ENCODE results near the gene MICALL1. TPM values are rescaled to one million over a fixed set of nuclear protein-coding genes. Genes with fewer than 3 reads are reported as not detected.

Gene MICALL1
- total RNA-seq, 2 experiments from 2014 or later: 18.3 to 25.7 TPM

DNA sequence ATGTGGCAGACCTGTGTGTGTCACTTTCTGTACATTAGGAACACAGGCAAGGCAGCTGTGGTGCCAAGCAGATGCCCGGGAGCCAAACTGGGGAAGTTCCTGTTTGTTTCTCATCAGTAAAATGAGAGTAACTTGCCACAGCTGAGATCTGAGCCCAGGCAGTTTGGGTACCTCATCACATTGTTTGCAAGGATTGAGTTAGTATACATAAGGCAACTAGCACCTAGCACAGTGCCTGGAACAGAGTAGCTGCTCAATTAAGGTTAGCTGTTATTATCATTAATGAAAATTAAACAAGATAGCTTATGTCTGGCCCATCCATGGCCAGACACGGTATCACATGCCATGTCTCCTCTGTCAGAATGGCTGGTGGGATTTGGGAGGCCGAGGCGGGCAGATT lies 70.5 kb downstream of the MICALL1 start:
- Histone ChIP-seq H3K36me3 (ENCODE audit: insufficient read depth, low read length) (no peaks in the 10 kb centered on the region), H4K20me1 (ENCODE audit: insufficient read depth, low read length) (no peaks in the 10 kb centered on the region), H3K9me2 (ENCODE audit: insufficient read depth, low read length) (no peaks in the 10 kb centered on the region), H3K27ac (ENCODE audit: low read depth, low read length, poor library complexity, severe bottlenecking) (no peak overlapping the region), H2AFZ (ENCODE audit: low read length) (no peak overlapping the region), H3K4me3 (ENCODE audit: low read depth, low read length, poor library complexity, severe bottlenecking) (no peak overlapping the region), H3K9me3 (ENCODE audit: low read length) (no peaks in the 10 kb centered on the region), H3K4me1 (ENCODE audit: insufficient read depth, low read length, poor library complexity, severe bottlenecking) (no peaks in the 10 kb centered on the region), H3K79me2 (ENCODE audit: insufficient read depth, low read depth, low read length) (no peaks in the 10 kb centered on the region), H3K4me2 (ENCODE audit: low read length) (no peak overlapping the region)
- intact Hi-C loops (cut with micrococcal nuclease; ENCODE audit: unreplicated experiment): no loop called here
- BruUV-seq (replicated peaks): no TSS peak
- ChIA-PET POLR2A (interaction anchor here (0.5 kb wide), 1 partner anchor 11 kb away, joined by 3 read pairs; no protein-coding TSS in a partner anchor), CTCF (ENCODE audit: unreplicated experiment) (no interaction called here)
- TF ChIP-seq, protein P1, sequence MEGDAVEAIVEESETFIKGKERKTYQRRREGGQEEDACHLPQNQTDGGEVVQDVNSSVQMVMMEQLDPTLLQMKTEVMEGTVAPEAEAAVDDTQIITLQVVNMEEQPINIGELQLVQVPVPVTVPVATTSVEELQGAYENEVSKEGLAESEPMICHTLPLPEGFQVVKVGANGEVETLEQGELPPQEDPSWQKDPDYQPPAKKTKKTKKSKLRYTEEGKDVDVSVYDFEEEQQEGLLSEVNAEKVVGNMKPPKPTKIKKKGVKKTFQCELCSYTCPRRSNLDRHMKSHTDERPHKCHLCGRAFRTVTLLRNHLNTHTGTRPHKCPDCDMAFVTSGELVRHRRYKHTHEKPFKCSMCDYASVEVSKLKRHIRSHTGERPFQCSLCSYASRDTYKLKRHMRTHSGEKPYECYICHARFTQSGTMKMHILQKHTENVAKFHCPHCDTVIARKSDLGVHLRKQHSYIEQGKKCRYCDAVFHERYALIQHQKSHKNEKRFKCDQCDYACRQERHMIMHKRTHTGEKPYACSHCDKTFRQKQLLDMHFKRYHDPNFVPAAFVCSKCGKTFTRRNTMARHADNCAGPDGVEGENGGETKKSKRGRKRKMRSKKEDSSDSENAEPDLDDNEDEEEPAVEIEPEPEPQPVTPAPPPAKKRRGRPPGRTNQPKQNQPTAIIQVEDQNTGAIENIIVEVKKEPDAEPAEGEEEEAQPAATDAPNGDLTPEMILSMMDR (conservative IDR thresholded peaks at IDR 0.05; ENCODE audit: low read length): no peak
- TF ChIP-seq EZH2phosphoT487 (IDR thresholded peaks at IDR 0.05; ENCODE audit: borderline replicate concordance, low read depth, low read length): no peak
- DNase-seq (ENCODE audit: low spot score): no peak

DNA sequence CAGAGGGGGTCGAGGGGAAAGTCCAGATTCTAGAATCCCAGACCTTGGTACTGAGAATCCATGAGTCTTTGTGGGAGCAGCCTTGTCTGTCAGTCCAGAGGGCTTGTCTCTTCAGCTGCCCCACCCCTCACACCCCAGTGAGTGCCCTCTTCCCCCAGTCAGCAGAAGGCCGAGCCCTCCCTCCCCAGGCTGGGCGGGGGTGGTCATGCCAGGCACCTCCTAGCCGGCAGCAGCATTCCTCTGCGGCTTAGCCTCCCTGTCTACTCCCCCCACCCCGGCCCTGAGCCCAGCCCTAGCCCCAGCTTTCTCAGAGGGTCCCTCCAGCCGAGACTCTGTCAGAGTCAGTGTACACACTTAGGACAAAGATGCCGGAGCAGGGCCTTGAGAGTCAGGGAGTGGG lies 73.7 kb downstream of the MICALL1 start:
- H2AFZ ChIP-seq (ENCODE audit: low read length): no peak overlapping the region
- no peak overlapping the region for H3K4me2 ChIP-seq (ENCODE audit: low read length)
- no peak overlapping the region for H3K4me3 ChIP-seq (ENCODE audit: low read depth, low read length, poor library complexity, severe bottlenecking)
- no peaks in the 10 kb centered on the region for H3K4me1 ChIP-seq (ENCODE audit: insufficient read depth, low read length, poor library complexity, severe bottlenecking)
- no peaks in the 10 kb centered on the region for H3K79me2 ChIP-seq (ENCODE audit: insufficient read depth, low read depth, low read length)
- no TSS peak for BruUV-seq (replicated peaks)
- TF ChIP-seq, protein P1 (conservative IDR thresholded peaks at IDR 0.05; ENCODE audit: low read length): no peak
- no peak for TF ChIP-seq EZH2phosphoT487 (IDR thresholded peaks at IDR 0.05; ENCODE audit: borderline replicate concordance, low read depth, low read length)
- ChIA-PET POLR2A (no interaction called here), CTCF (ENCODE audit: unreplicated experiment) (interaction anchor here (0.5 kb wide), 1 partner anchor 1049 kb away, joined by 3 read pairs; no protein-coding TSS in a partner anchor)
- no peaks in the 10 kb centered on the region for H3K9me3 ChIP-seq (ENCODE audit: low read length)
- H3K9me2 ChIP-seq (ENCODE audit: insufficient read depth, low read length): no peaks in the 10 kb centered on the region
- DNase-seq (ENCODE audit: low spot score): no peak
- H4K20me1 ChIP-seq (ENCODE audit: insufficient read depth, low read length): no peaks in the 10 kb centered on the region
- intact Hi-C loops (cut with micrococcal nuclease; ENCODE audit: unreplicated experiment): no loop called here
- no peak overlapping the region for H3K27ac ChIP-seq (ENCODE audit: low read depth, low read length, poor library complexity, severe bottlenecking)
- no peaks in the 10 kb centered on the region for H3K36me3 ChIP-seq (ENCODE audit: insufficient read depth, low read length)

DNA sequence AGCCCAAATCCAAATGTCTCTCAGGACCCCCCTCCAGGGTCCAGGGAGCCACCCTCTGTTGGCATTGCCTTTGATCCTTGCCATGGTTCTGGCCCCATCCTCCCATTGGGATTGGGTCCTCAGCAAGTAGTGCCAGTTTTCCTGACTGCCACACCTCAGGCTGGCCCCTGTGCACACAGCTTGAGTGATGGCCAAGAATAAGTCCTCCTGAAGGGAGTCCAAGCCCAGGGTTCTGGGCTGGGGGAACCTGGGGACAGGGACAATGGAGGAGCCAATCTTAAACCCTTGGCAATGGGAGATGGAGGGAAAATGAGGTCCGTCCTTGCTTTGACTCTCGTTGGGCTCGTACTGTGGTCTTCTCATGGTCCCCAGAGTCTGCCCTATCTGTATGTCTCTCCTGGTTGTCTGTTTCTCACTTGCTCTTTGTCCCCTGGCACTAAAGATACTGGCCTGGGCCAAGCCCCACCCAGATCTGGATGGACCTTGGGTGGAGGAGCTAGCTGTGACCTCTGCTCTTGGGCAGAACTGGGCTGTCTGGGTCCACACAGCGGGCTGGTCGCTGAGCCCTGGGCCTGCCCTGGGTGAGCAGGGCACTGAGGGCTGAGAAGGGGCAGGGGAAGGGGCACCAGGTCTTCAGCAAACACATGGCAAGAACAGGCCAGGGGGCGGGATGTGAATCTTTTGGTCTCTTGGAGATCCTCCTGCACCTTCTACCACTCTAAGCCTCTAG lies 75.3 kb downstream of the MICALL1 start:
- no peak for TF ChIP-seq EZH2phosphoT487 (IDR thresholded peaks at IDR 0.05; ENCODE audit: borderline replicate concordance, low read depth, low read length)
- TF ChIP-seq, protein P1 (conservative IDR thresholded peaks at IDR 0.05; ENCODE audit: low read length): no peak
- no TSS peak for BruUV-seq (replicated peaks)
- Histone ChIP-seq H4K20me1 (ENCODE audit: insufficient read depth, low read length) (no peaks in the 10 kb centered on the region), H3K4me2 (ENCODE audit: low read length) (no peak overlapping the region), H3K4me3 (ENCODE audit: low read depth, low read length, poor library complexity, severe bottlenecking) (no peak overlapping the region), H3K27ac (ENCODE audit: low read depth, low read length, poor library complexity, severe bottlenecking) (no peak overlapping the region), H3K9me3 (ENCODE audit: low read length) (no peaks in the 10 kb centered on the region), H3K9me2 (ENCODE audit: insufficient read depth, low read length) (no peaks in the 10 kb centered on the region), H3K36me3 (ENCODE audit: insufficient read depth, low read length) (no peaks in the 10 kb centered on the region), H3K79me2 (ENCODE audit: insufficient read depth, low read depth, low read length) (no peaks in the 10 kb centered on the region), H2AFZ (ENCODE audit: low read length) (no peak overlapping the region), H3K4me1 (ENCODE audit: insufficient read depth, low read length, poor library complexity, severe bottlenecking) (no peaks in the 10 kb centered on the region)
- ChIA-PET CTCF (ENCODE audit: unreplicated experiment) (no interaction called here), POLR2A (no interaction called here)
- no peak for DNase-seq (ENCODE audit: low spot score)
- intact Hi-C loops (cut with micrococcal nuclease; ENCODE audit: unreplicated experiment): no loop called here

Measured in OCI-LY7 (cell line).